Panc1 (cell line): ENCODE data around the gene RNF168. TPM values are rescaled to one million over a fixed set of nuclear protein-coding genes. Genes with fewer than 3 reads are reported as not detected.

Experiments used
- ATAC-seq: fragments of 200-7000 bp; cut with Tn5 transposase; 2 replicates; pipeline ENCODE4 v1.9.1; 2020; ENCODE audit warnings: mild to moderate bottlenecking, moderate library complexity
- BruUV-seq: library from RNA; stranded (reverse); fragments of 400-500 nt; replicated peaks from 2 replicates; lab custom pipeline; 2021; lab: Mats Ljungman, UMichigan
- CTCF ChIA-PET: fragments of 300-600 bp; sonication (Branson Sonifier 250); formaldehyde crosslinking; loops from one replicate; lab custom pipeline; 2022; ENCODE audit warnings: antibody characterized with exemption; lab: Charles Lee
- POLR2A ChIA-PET: fragments of 300-600 bp; sonication (Branson Sonifier 250); formaldehyde crosslinking; loops from one replicate; lab custom pipeline; 2022; ENCODE audit warnings: antibody characterized with exemption; lab: Charles Lee
- DNase-seq: peaks from one replicate; pipeline ENCODE4 v3.0.0-alpha.2; 2010; ENCODE audit warnings: low read depth, low spot score
- H3K27ac ChIP-seq: 2 replicates; pipeline ENCODE4 v1.5.1; 2011; ENCODE audit warnings: mild to moderate bottlenecking, low read length, inconsistent platforms
- H3K27me3 ChIP-seq: fragments of 200-500 bp; sonication (Bioruptor generic); 2 replicates; pipeline ENCODE4 v1.6.0; 2014; ENCODE audit warnings: low read length, inconsistent platforms; ENCODE audit not compliant: control insufficient read depth, insufficient read depth
- H3K36me3 ChIP-seq: fragments of 200-500 bp; sonication (Bioruptor generic); 2 replicates; pipeline ENCODE4 v1.5.1; 2014; ENCODE audit warnings: inconsistent platforms, mild to moderate bottlenecking, low read length, moderate library complexity; ENCODE audit not compliant: control insufficient read depth, insufficient read depth
- H3K4me1 ChIP-seq: 2 replicates; pipeline ENCODE4 v1.5.1; 2011; ENCODE audit warnings: inconsistent platforms, mild to moderate bottlenecking, low read length, moderate library complexity; ENCODE audit not compliant: control insufficient read depth, insufficient read depth
- H3K4me3 ChIP-seq, 2 experiments: 2 replicates each; pipeline ENCODE4 v1.5.1; 2011 to 2012; ENCODE audit warnings: low read depth in 2 of 2, low read length in 2 of 2, mild to moderate bottlenecking in 2 of 2, inconsistent platforms in 1 of 2, moderate library complexity in 1 of 2
- H3K9me3 ChIP-seq: fragments of 200-500 bp; sonication (Bioruptor generic); 2 replicates; pipeline ENCODE4 v1.5.1; 2014; ENCODE audit warnings: low read depth, mild to moderate bottlenecking, inconsistent platforms, low read length, moderate library complexity; ENCODE audit not compliant: control insufficient read depth, insufficient read depth
- POLR2AphosphoS5 ChIP-seq: IDR thresholded peaks from 2 replicates; pipeline ENCODE4 v1.6.1; 2012; ENCODE audit warnings: mild to moderate bottlenecking, low read depth, low read length, moderate library complexity
- SIN3A ChIP-seq: IDR thresholded peaks from 2 replicates; pipeline ENCODE4 v1.6.1; 2012; ENCODE audit warnings: low read depth, mild to moderate bottlenecking, low read length, moderate library complexity, borderline replicate concordance; ENCODE audit not compliant: insufficient read depth
- TCF7L2 ChIP-seq: IDR thresholded peaks from 2 replicates; pipeline ENCODE4 v1.6.1; 2011; ENCODE audit warnings: mild to moderate bottlenecking, low read depth, low read length, inconsistent platforms
- in situ Hi-C: cut with HindIII; loops from 2 replicates; pipeline ENCODE4 v1.10.0; 2016; ENCODE audit warnings: low sequenced_read_pairs, low pct_unique_long_range_greater_than_20kb
- intact Hi-C: fragments of 100-400 bp; cut with micrococcal nuclease; formaldehyde crosslinking; loops from one replicate; pipeline ENCODE4 v1.10.0; 2022; ENCODE audit not compliant: unreplicated experiment
- total RNA-seq: library from RNA; stranded (reverse); gene quantifications from one replicate; pipeline ENCODE4 v1.2.1, GENCODE V29; 2021; ENCODE audit not compliant: unreplicated experiment
- TF ChIP-seq, protein P1 (sequence below), 2 experiments: IDR thresholded peaks; 2 replicates each; pipeline ENCODE4 v1.6.1; 2011 to 2012; ENCODE audit warnings: low read depth in 2 of 2, control low read depth in 1 of 2, low read length in 1 of 2, mild to moderate bottlenecking in 1 of 2, moderate library complexity in 1 of 2; ENCODE audit not compliant: insufficient read depth in 1 of 2
- TF ChIP-seq, protein P2 (sequence below): fragments of 450-650 bp; IDR thresholded peaks from 2 replicates; pipeline ENCODE4 v1.5.1; 2017; ENCODE audit warnings: mild to moderate bottlenecking

Gene RNF168
- total RNA-seq, 1 experiment from 2014 or later, result 21.3 TPM

DNA sequence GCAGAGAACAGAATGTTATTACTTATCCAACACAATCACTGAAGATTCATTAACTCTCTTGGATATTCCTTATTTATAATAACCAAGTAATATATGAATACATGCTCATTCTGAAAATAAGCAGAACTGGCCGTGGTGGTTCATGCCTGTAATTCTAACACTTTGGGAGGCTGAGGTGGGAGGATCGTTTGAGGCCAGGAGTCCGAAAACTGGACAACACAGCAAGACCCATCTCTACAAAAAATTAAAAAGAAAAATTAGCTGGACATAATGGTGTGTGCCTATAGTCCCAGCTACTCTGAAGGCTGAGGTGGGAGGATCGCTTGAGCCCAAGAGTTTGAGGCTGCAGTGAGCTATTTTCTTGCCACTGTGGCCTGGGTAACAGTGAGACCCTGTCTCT, 25.9 kb downstream of the RNF168 start:
- Histone ChIP-seq H3K36me3 (peaks cover 7% of the 10 kb centered on the region), H3K4me1 (no peaks in the 10 kb centered on the region), H3K9me3 (no peaks in the 10 kb centered on the region), H3K27ac (no peak overlapping the region), H3K4me3 (no peak overlapping the region), H3K27me3 (no peaks in the 10 kb centered on the region)
- intact Hi-C loops (no loop called here), in situ Hi-C loops (no loop called here)
- POLR2A ChIA-PET, result interaction anchor here (0.5 to 0.6 kb wide), 2 partner anchors 10 to 247 kb away, joined by 3 to 8 read pairs; no protein-coding TSS in a partner anchor
- ATAC-seq, result no peak
- TF ChIP-seq, protein P1, sequence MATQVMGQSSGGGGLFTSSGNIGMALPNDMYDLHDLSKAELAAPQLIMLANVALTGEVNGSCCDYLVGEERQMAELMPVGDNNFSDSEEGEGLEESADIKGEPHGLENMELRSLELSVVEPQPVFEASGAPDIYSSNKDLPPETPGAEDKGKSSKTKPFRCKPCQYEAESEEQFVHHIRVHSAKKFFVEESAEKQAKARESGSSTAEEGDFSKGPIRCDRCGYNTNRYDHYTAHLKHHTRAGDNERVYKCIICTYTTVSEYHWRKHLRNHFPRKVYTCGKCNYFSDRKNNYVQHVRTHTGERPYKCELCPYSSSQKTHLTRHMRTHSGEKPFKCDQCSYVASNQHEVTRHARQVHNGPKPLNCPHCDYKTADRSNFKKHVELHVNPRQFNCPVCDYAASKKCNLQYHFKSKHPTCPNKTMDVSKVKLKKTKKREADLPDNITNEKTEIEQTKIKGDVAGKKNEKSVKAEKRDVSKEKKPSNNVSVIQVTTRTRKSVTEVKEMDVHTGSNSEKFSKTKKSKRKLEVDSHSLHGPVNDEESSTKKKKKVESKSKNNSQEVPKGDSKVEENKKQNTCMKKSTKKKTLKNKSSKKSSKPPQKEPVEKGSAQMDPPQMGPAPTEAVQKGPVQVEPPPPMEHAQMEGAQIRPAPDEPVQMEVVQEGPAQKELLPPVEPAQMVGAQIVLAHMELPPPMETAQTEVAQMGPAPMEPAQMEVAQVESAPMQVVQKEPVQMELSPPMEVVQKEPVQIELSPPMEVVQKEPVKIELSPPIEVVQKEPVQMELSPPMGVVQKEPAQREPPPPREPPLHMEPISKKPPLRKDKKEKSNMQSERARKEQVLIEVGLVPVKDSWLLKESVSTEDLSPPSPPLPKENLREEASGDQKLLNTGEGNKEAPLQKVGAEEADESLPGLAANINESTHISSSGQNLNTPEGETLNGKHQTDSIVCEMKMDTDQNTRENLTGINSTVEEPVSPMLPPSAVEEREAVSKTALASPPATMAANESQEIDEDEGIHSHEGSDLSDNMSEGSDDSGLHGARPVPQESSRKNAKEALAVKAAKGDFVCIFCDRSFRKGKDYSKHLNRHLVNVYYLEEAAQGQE (IDR thresholded peaks at IDR 0.05; ENCODE audit: insufficient read depth in 1 of 2, low read depth in 2 of 2, low read length in 1 of 2), result no peak
- TF ChIP-seq SIN3A, result no peak
- TF ChIP-seq POLR2AphosphoS5, result no peak
- no peak for TF ChIP-seq TCF7L2
- TF ChIP-seq, protein P2, sequence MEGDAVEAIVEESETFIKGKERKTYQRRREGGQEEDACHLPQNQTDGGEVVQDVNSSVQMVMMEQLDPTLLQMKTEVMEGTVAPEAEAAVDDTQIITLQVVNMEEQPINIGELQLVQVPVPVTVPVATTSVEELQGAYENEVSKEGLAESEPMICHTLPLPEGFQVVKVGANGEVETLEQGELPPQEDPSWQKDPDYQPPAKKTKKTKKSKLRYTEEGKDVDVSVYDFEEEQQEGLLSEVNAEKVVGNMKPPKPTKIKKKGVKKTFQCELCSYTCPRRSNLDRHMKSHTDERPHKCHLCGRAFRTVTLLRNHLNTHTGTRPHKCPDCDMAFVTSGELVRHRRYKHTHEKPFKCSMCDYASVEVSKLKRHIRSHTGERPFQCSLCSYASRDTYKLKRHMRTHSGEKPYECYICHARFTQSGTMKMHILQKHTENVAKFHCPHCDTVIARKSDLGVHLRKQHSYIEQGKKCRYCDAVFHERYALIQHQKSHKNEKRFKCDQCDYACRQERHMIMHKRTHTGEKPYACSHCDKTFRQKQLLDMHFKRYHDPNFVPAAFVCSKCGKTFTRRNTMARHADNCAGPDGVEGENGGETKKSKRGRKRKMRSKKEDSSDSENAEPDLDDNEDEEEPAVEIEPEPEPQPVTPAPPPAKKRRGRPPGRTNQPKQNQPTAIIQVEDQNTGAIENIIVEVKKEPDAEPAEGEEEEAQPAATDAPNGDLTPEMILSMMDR, result no peak
- no peak for DNase-seq
- CTCF ChIA-PET, result no interaction called here
- BruUV-seq, result no TSS peak

DNA sequence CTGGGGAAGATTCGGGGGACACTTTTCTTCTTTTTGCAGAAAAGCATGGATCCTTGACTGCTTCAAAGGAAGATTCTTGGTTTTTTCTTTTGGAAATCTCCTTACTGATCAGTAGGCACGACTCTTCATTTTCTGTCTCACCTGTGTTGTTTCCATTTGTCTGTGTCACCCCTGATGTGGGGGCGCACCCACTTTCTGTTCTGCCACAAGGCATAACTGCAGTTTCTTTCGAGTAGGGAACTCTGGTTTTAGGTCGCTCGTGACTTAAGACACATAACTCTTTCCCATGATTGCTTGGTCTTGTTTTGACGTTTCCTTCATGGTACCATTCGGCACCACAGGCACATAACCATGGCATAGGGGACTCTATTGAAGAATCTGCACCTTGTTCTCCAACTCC, 31.3 kb downstream of the RNF168 start:
- ATAC-seq, result no peak
- H3K9me3 ChIP-seq, result no peaks in the 10 kb centered on the region

More for the DNA sequence above, 31.3 kb downstream of the RNF168 start:
- in situ Hi-C loops, result no loop called here
- TF ChIP-seq, protein P2, result no peak
- TF ChIP-seq, protein P1 (IDR thresholded peaks at IDR 0.05; ENCODE audit: insufficient read depth in 1 of 2, low read depth in 2 of 2, low read length in 1 of 2), result no peak
- no peak for TF ChIP-seq SIN3A
- TF ChIP-seq POLR2AphosphoS5, result no peak
- TF ChIP-seq TCF7L2, result no peak
- H3K4me1 ChIP-seq, result no peaks in the 10 kb centered on the region
- no TSS peak for BruUV-seq
- ChIA-PET POLR2A (no interaction called here), CTCF (no interaction called here)
- intact Hi-C loops, result no loop called here
- H3K27me3 ChIP-seq, result no peaks in the 10 kb centered on the region
- H3K27ac ChIP-seq, result no peak overlapping the region
- H3K4me3 ChIP-seq, result no peak overlapping the region
- no peak for DNase-seq
- peaks cover 12% of the 10 kb centered on the region for H3K36me3 ChIP-seq
